Measurements from ENCODE around the gene VPS39. TPM values are rescaled to one million over a fixed set of nuclear protein-coding genes. Genes with fewer than 3 reads are reported as not detected.

The VPS39 gene
- total and polyA plus RNA-seq, 9 of the 15 experiments (the other 6 are each of a cell fraction or from before 2014, with no cell fraction given), result 3.2 to 37.3 (median 21.8) TPM

DNA sequence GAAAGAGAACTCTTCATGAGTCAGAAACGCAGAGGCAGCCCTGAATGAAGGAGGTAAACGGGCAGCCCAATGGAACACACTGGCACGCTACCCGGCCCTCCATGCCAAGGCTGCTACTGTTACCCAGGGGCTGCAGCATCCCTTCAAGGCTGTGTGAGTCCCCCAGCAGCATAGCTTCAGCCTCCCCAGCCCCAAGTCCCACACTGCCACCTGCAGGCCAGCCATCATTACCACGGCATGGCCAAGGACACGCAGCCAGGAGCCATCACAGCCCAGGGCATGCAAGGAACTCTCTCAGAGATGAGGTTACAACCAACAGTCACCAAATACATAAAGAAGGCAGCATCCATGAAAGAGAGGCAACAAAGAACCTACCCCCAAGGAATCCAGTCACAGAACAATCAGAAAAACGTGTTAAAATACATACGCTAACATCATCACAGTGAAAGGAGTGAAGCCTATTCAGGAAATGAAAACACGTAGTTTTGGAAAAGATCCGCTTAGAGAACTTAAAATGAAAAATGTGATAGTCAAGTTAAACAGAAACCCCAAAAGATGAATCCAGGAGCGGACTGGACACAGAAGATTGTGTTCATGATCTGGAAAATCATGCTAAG is 74.1 kb downstream of the VPS39 start (continued):
- TF ChIP-seq BHLHE40 (IDR thresholded peaks at IDR 0.05; ENCODE audit: low read length) (peak; percentile 9; the same call in 1 of the 2 replicates), EHMT2 (IDR thresholded peaks at IDR 0.05) (0 out of 2 replicates have a peak, but pooled peaks have one; percentile 12), GATA2 (CRISPR knock-in tag; IDR thresholded peaks at IDR 0.05) (no peak), SMAD1 (IDR thresholded peaks at IDR 0.05; ENCODE audit: low read depth, low read length, partially characterized antibody) (no peak), HMG20A (CRISPR knock-in tag; conservative IDR thresholded peaks at IDR 0.05) (no peak), MEF2A (IDR thresholded peaks at IDR 0.05; ENCODE audit: control insufficient read depth, low read depth, low read length) (no peak), ERF (CRISPR knock-in tag; IDR thresholded peaks at IDR 0.05) (no peak), HDAC8 (tag; IDR thresholded peaks at IDR 0.05) (no peak), MECOM (CRISPR knock-in tag; IDR thresholded peaks at IDR 0.05) (no peak), ZNF696 (CRISPR knock-in tag; conservative IDR thresholded peaks at IDR 0.05) (no peak), NCOA6 (IDR thresholded peaks at IDR 0.05) (no peak), RAD21 (CRISPR knock-in tag; conservative IDR thresholded peaks at IDR 0.05 in 1 of 2, IDR thresholded peaks at IDR 0.05 in 1 of 2) (peak; percentile 57 to 87), RBM15 (IDR thresholded peaks at IDR 0.05; ENCODE audit: insufficient read depth, low read length) (no peak), ZNF347 (CRISPR knock-in tag; IDR thresholded peaks at IDR 0.05; ENCODE audit: low read depth) (no peak), MYC (IDR thresholded peaks at IDR 0.05; ENCODE audit: low read depth, low read length) (peak; percentile 44; the same call in 1 of the 2 replicates), MYC (CRISPR knock-in tag; IDR thresholded peaks at IDR 0.05; ENCODE audit: borderline replicate concordance, low read depth) (no peak), ZNF146 (CRISPR knock-in tag; IDR thresholded peaks at IDR 0.05; ENCODE audit: unreplicated experiment) (no peak), TAF7 (tag; IDR thresholded peaks at IDR 0.05) (no peak), KHSRP (IDR thresholded peaks at IDR 0.05) (no peak), DEAF1 (CRISPR knock-in tag; IDR thresholded peaks at IDR 0.05) (peak; percentile 9; the same call in 1 of the 2 replicates), OTX1 (CRISPR knock-in tag; IDR thresholded peaks at IDR 0.05) (no peak)
- TF ChIP-seq, protein P1, sequence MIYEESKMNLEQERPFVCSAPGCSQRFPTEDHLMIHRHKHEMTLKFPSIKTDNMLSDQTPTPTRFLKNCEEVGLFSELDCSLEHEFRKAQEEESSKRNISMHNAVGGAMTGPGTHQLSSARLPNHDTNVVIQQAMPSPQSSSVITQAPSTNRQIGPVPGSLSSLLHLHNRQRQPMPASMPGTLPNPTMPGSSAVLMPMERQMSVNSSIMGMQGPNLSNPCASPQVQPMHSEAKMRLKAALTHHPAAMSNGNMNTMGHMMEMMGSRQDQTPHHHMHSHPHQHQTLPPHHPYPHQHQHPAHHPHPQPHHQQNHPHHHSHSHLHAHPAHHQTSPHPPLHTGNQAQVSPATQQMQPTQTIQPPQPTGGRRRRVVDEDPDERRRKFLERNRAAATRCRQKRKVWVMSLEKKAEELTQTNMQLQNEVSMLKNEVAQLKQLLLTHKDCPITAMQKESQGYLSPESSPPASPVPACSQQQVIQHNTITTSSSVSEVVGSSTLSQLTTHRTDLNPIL (CRISPR knock-in tag; IDR thresholded peaks at IDR 0.05), result no peak
- TF ChIP-seq, protein P2, sequence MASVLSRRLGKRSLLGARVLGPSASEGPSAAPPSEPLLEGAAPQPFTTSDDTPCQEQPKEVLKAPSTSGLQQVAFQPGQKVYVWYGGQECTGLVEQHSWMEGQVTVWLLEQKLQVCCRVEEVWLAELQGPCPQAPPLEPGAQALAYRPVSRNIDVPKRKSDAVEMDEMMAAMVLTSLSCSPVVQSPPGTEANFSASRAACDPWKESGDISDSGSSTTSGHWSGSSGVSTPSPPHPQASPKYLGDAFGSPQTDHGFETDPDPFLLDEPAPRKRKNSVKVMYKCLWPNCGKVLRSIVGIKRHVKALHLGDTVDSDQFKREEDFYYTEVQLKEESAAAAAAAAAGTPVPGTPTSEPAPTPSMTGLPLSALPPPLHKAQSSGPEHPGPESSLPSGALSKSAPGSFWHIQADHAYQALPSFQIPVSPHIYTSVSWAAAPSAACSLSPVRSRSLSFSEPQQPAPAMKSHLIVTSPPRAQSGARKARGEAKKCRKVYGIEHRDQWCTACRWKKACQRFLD (CRISPR knock-in tag; IDR thresholded peaks at IDR 0.05), result no peak
- TF ChIP-seq, protein P3, sequence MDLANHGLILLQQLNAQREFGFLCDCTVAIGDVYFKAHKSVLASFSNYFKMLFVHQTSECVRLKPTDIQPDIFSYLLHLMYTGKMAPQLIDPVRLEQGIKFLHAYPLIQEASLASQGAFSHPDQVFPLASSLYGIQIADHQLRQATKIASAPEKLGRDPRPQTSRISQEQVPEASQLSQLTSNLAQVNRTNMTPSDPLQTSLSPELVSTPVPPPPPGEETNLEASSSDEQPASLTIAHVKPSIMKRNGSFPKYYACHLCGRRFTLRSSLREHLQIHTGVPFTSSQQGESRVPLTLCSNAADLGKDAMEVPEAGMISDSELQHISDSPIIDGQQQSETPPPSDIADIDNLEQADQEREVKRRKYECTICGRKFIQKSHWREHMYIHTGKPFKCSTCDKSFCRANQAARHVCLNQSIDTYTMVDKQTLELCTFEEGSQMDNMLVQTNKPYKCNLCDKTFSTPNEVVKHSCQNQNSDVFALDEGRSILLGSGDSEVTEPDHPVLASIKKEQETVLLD (IDR thresholded peaks at IDR 0.05), result no peak

Data from K562 (cell line).